H9 (cell line): ENCODE measurements around the gene MTFP1. TPM values are rescaled to one million over a fixed set of nuclear protein-coding genes. Genes with fewer than 3 reads are reported as not detected.

ENCODE experiments used
- DNase-seq: peaks from one replicate; pipeline ENCODE4 v3.0.0-alpha.2; 2017
- H2AFZ ChIP-seq: one replicate; pipeline ENCODE4 v1.6.1; 2013; ENCODE audit warnings: mild to moderate bottlenecking, low read length, control low read depth, moderate library complexity
- H2AK5ac ChIP-seq: 2 replicates; pipeline ENCODE4 v1.6.1; 2013; ENCODE audit warnings: low read length, control low read depth, mixed read lengths; ENCODE audit not compliant: insufficient read length
- H2BK120ac ChIP-seq: one replicate; pipeline ENCODE4 v1.6.1; 2013; ENCODE audit warnings: low read depth, mild to moderate bottlenecking, low read length, control low read depth, inconsistent platforms; ENCODE audit not compliant: poor library complexity, severe bottlenecking
- H2BK12ac ChIP-seq: 2 replicates; pipeline ENCODE4 v1.6.1; 2013; ENCODE audit warnings: low read length, control low read depth, mixed read lengths, low read depth; ENCODE audit not compliant: insufficient read length
- H2BK15ac ChIP-seq: 2 replicates; pipeline ENCODE4 v1.6.1; 2013; ENCODE audit warnings: low read depth, low read length, control low read depth
- H2BK20ac ChIP-seq: one replicate; pipeline ENCODE4 v1.6.1; 2013; ENCODE audit warnings: low read depth, mild to moderate bottlenecking, low read length, control low read depth, inconsistent platforms; ENCODE audit not compliant: poor library complexity, severe bottlenecking
- H2BK5ac ChIP-seq: 2 replicates; pipeline ENCODE4 v1.6.1; 2013; ENCODE audit warnings: low read length, control low read depth, mixed read lengths; ENCODE audit not compliant: insufficient read length
- H3K14ac ChIP-seq: 2 replicates; pipeline ENCODE4 v1.6.1; 2013; ENCODE audit warnings: low read length, control low read depth; ENCODE audit not compliant: insufficient read depth
- H3K18ac ChIP-seq: 2 replicates; pipeline ENCODE4 v1.6.1; 2013; ENCODE audit warnings: low read depth, mild to moderate bottlenecking, mixed read lengths, low read length, control low read depth; ENCODE audit not compliant: insufficient read length
- H3K23ac ChIP-seq: 2 replicates; pipeline ENCODE4 v1.6.1; 2013; ENCODE audit warnings: low read length, control low read depth, mixed read lengths, low read depth; ENCODE audit not compliant: insufficient read length
- H3K23me2 ChIP-seq: 2 replicates; pipeline ENCODE4 v1.6.1; 2013; ENCODE audit warnings: low read depth, mild to moderate bottlenecking, mixed read lengths, low read length, control low read depth; ENCODE audit not compliant: insufficient read length, poor library complexity, severe bottlenecking
- H3K27ac ChIP-seq: 2 replicates; pipeline ENCODE4 v1.5.1; 2013; ENCODE audit warnings: low read length, control low read depth, mixed read lengths, low read depth; ENCODE audit not compliant: insufficient read length
- H3K27me3 ChIP-seq: 2 replicates; pipeline ENCODE4 v1.6.1; 2013; ENCODE audit warnings: low read length, control low read depth, inconsistent platforms; ENCODE audit not compliant: insufficient read depth
- H3K4ac ChIP-seq: 2 replicates; pipeline ENCODE4 v1.6.1; 2013; ENCODE audit warnings: low read depth, mild to moderate bottlenecking, control low read depth, inconsistent platforms, low read length, moderate library complexity
- H3K4me1 ChIP-seq: 2 replicates; pipeline ENCODE4 v1.6.1; 2013; ENCODE audit warnings: low read length, control low read depth, inconsistent platforms; ENCODE audit not compliant: insufficient read depth
- H3K4me2 ChIP-seq: 2 replicates; pipeline ENCODE4 v1.6.1; 2013; ENCODE audit warnings: low read length, control low read depth, mixed read lengths; ENCODE audit not compliant: insufficient read length, insufficient read depth
- H3K56ac ChIP-seq: 2 replicates; pipeline ENCODE4 v1.6.1; 2013; ENCODE audit warnings: low read depth, mild to moderate bottlenecking, mixed read lengths, low read length, control low read depth; ENCODE audit not compliant: insufficient read length
- H3K79me1 ChIP-seq: 2 replicates; pipeline ENCODE4 v1.6.1; 2013; ENCODE audit warnings: low read depth, mild to moderate bottlenecking, moderate library complexity, low read length, control low read depth, inconsistent platforms; ENCODE audit not compliant: insufficient read depth, poor library complexity, severe bottlenecking
- H3K79me2 ChIP-seq: 2 replicates; pipeline ENCODE4 v1.6.1; 2013; ENCODE audit warnings: low read length, control low read depth, inconsistent platforms; ENCODE audit not compliant: insufficient read depth
- H3K9ac ChIP-seq: 2 replicates; pipeline ENCODE4 v1.6.1; 2013; ENCODE audit warnings: low read length, control low read depth, mixed read lengths; ENCODE audit not compliant: insufficient read length; ENCODE audit errors: extremely low read depth
- H3K9me3 ChIP-seq: one replicate; pipeline ENCODE4 v1.6.1; 2013; ENCODE audit warnings: low read depth, low read length, inconsistent platforms; ENCODE audit not compliant: control insufficient read depth
- H3T11ph ChIP-seq: one replicate; pipeline ENCODE4 v1.6.1; 2013; ENCODE audit warnings: mild to moderate bottlenecking, low read length, control low read depth, inconsistent platforms
- H4K20me1 ChIP-seq: one replicate; pipeline ENCODE4 v1.6.1; 2013; ENCODE audit not compliant: control insufficient read depth, insufficient read length, insufficient read depth
- H4K5ac ChIP-seq: 2 replicates; pipeline ENCODE4 v1.6.1; 2013; ENCODE audit warnings: low read depth, mild to moderate bottlenecking, mixed read lengths, low read length, control low read depth; ENCODE audit not compliant: insufficient read length
- H4K8ac ChIP-seq: replicated peaks from 2 replicates; pipeline ENCODE4 v1.6.1; 2013; ENCODE audit warnings: low read length, control low read depth, mixed read lengths, low read depth; ENCODE audit not compliant: insufficient read length
- H4K91ac ChIP-seq: 2 replicates; pipeline ENCODE4 v1.6.1; 2013; ENCODE audit warnings: low read depth, mild to moderate bottlenecking, moderate library complexity, mixed read lengths, low read length, control low read depth; ENCODE audit not compliant: insufficient read length
- H3K27ac Mint-ChIP-seq, 3 experiments: 2 replicates in 2 of 3; 3 replicates in 1 of 3; pipeline ENCODE4 v1.8.0; 2020 to 2021; ENCODE audit warnings: mixed read lengths in 3 of 3, mild to moderate bottlenecking in 1 of 3, moderate library complexity in 1 of 3
- H3K27me3 Mint-ChIP-seq: 2 replicates; pipeline ENCODE4 v1.8.0; 2021; ENCODE audit warnings: low read depth, mild to moderate bottlenecking, moderate library complexity, mixed read lengths
- H3K36me3 Mint-ChIP-seq, 3 experiments: 2 replicates in 2 of 3; 3 replicates in 1 of 3; pipeline ENCODE4 v1.8.0; 2020 to 2021; ENCODE audit warnings: low read depth in 3 of 3, mixed read lengths in 3 of 3; ENCODE audit not compliant: insufficient read depth in 1 of 3
- H3K4me1 Mint-ChIP-seq, 2 experiments: 2 replicates each; pipeline ENCODE4 v1.8.0; 2020; ENCODE audit warnings: mixed read lengths in 2 of 2
- H3K4me3 Mint-ChIP-seq, 2 experiments: 2 replicates in 1 of 2; 3 replicates in 1 of 2; pipeline ENCODE4 v1.8.0; 2020 to 2021; ENCODE audit warnings: mild to moderate bottlenecking in 2 of 2, mixed read lengths in 2 of 2, moderate library complexity in 1 of 2
- H3K9me3 Mint-ChIP-seq, 2 experiments: 2 replicates in 1 of 2; 3 replicates in 1 of 2; pipeline ENCODE4 v1.8.0; 2020; ENCODE audit warnings: mild to moderate bottlenecking in 2 of 2, mixed read lengths in 2 of 2, moderate library complexity in 1 of 2
- WGBS: extraction: QIAGEN DNeasy Blood & Tissue Kit; methylation state at CpG from one replicate; pipeline ENCODE4 v1.1.7; 2013; ENCODE audit warnings: missing lambda C conversion rate, low lambda C conversion rate, mixed read lengths; ENCODE audit not compliant: insufficient read length; ENCODE audit errors: extremely low coverage; 5-methylcytosine and 5-hydroxymethylcytosine counted together
- total RNA-seq: library from RNA; stranded (reverse); gene quantifications from 2 replicates; pipeline ENCODE4 v1.2.1, GENCODE V29; 2021
- TF ChIP-seq, protein P1 (sequence below): fragments of 200-600 bp; sonication (generic); conservative IDR thresholded peaks from 3 replicates; pipeline ENCODE4 v1.8.0; 2021; ENCODE audit warnings: antibody characterized with exemption, mild to moderate bottlenecking

Gene MTFP1
- total RNA-seq, 1 experiment from 2014 or later = 46.8 TPM

- no peak for DNase-seq
- no CpG with 5 or more reads among the region's 4 CpGs for WGBS
- H3K56ac ChIP-seq = no peak overlapping the region
Measured at GRCh38 chr22:30459181-30460052, 33.8 kb downstream of the MTFP1 start.

More at GRCh38 chr22:30459181-30460052, 33.8 kb downstream of the MTFP1 start:
- H2BK20ac ChIP-seq = no peak overlapping the region
- no peak overlapping the region for H3K14ac ChIP-seq
- peaks cover 3 to 9% of the 10 kb centered on the region in 2 experiments; a peak in 3 of 4 replicates for H3K4me1 Mint-ChIP-seq
- no peaks in the 10 kb centered on the region for H3K4me1 ChIP-seq
- no peak overlapping the region for H2BK120ac ChIP-seq
- no peaks in the 10 kb centered on the region for H3K23me2 ChIP-seq
- TF ChIP-seq, protein P1, sequence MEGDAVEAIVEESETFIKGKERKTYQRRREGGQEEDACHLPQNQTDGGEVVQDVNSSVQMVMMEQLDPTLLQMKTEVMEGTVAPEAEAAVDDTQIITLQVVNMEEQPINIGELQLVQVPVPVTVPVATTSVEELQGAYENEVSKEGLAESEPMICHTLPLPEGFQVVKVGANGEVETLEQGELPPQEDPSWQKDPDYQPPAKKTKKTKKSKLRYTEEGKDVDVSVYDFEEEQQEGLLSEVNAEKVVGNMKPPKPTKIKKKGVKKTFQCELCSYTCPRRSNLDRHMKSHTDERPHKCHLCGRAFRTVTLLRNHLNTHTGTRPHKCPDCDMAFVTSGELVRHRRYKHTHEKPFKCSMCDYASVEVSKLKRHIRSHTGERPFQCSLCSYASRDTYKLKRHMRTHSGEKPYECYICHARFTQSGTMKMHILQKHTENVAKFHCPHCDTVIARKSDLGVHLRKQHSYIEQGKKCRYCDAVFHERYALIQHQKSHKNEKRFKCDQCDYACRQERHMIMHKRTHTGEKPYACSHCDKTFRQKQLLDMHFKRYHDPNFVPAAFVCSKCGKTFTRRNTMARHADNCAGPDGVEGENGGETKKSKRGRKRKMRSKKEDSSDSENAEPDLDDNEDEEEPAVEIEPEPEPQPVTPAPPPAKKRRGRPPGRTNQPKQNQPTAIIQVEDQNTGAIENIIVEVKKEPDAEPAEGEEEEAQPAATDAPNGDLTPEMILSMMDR = no peak
- H3K23ac ChIP-seq = no peak overlapping the region
- no peaks in the 10 kb centered on the region for H3K79me2 ChIP-seq
- no peaks in the 10 kb centered on the region for H3K9me3 Mint-ChIP-seq
- no peak overlapping the region for H3K9ac ChIP-seq
- no peak overlapping the region for H4K5ac ChIP-seq
- no peak overlapping the region for H3T11ph ChIP-seq
- no peak overlapping the region for H3K27ac ChIP-seq
- H3K4ac ChIP-seq = no peak overlapping the region
- no peak overlapping the region for H3K27ac Mint-ChIP-seq
- H2BK12ac ChIP-seq = no peak overlapping the region
- H2BK5ac ChIP-seq = no peak overlapping the region
- no peak overlapping the region for H2BK15ac ChIP-seq
- H3K18ac ChIP-seq = no peak overlapping the region
- H4K8ac ChIP-seq = no peak overlapping the region
- H2AFZ ChIP-seq = no peak overlapping the region
- no peak overlapping the region for H2AK5ac ChIP-seq
- H4K91ac ChIP-seq = no peak overlapping the region
- no peaks in the 10 kb centered on the region for H3K36me3 Mint-ChIP-seq
- no peaks in the 10 kb centered on the region for H4K20me1 ChIP-seq
- peaks cover 15% of the 10 kb centered on the region for H3K27me3 Mint-ChIP-seq
- H3K4me3 Mint-ChIP-seq = no peak overlapping the region
- no peaks in the 10 kb centered on the region for H3K27me3 ChIP-seq
- no peaks in the 10 kb centered on the region for H3K79me1 ChIP-seq
- no peaks in the 10 kb centered on the region for H3K9me3 ChIP-seq
- H3K4me2 ChIP-seq = no peak overlapping the region
